ENCODE data around the gene RHOJ.

Gene RHOJ

GRCh38 chr14:63229330-63230059, 25.3 kb downstream of the RHOJ start:
- TF ChIP-seq CTCF (IDR thresholded peaks at IDR 0.05; ENCODE audit: low read depth, low read length, missing control alignments) = no peak
- in situ Hi-C loops (cut with HindIII; ENCODE audit: low sequenced_read_pairs) = no loop called here
- no peak overlapping the region for H3K4me3 ChIP-seq (ENCODE audit: low read depth, low read length)
- no peak for DNase-seq (ENCODE audit: low read depth)

GRCh38 chr14:63231766-63232165, 27.5 kb downstream of the RHOJ start:
- no peak for DNase-seq (ENCODE audit: low read depth)
- H3K4me3 ChIP-seq (ENCODE audit: low read depth, low read length) = no peak overlapping the region
- TF ChIP-seq CTCF (IDR thresholded peaks at IDR 0.05; ENCODE audit: low read depth, low read length, missing control alignments) = no peak
- in situ Hi-C loops (cut with HindIII; ENCODE audit: low sequenced_read_pairs) = no loop called here

GRCh38 chr14:63237791-63238190, 33.5 kb downstream of the RHOJ start:
- H3K4me3 ChIP-seq (ENCODE audit: low read depth, low read length) = no peak overlapping the region
- in situ Hi-C loops (cut with HindIII; ENCODE audit: low sequenced_read_pairs) = no loop called here
- TF ChIP-seq CTCF (IDR thresholded peaks at IDR 0.05; ENCODE audit: low read depth, low read length, missing control alignments) = no peak
- DNase-seq (ENCODE audit: low read depth) = no peak

- no peak overlapping the region for H3K4me3 ChIP-seq (ENCODE audit: low read depth, low read length)
- in situ Hi-C loops (cut with HindIII; ENCODE audit: low sequenced_read_pairs) = no loop called here
- no peak for TF ChIP-seq CTCF (IDR thresholded peaks at IDR 0.05; ENCODE audit: low read depth, low read length, missing control alignments)
- no peak for DNase-seq (ENCODE audit: low read depth)
These were observed 36.0 kb downstream of the RHOJ start for GRCh38 chr14:63240221-63240620.

- no peak for DNase-seq (ENCODE audit: low read depth)
- in situ Hi-C loops (cut with HindIII; ENCODE audit: low sequenced_read_pairs) = no loop called here
- no peak for TF ChIP-seq CTCF (IDR thresholded peaks at IDR 0.05; ENCODE audit: low read depth, low read length, missing control alignments)
- no peak overlapping the region for H3K4me3 ChIP-seq (ENCODE audit: low read depth, low read length)
These were observed 36.9 kb downstream of the RHOJ start for GRCh38 chr14:63241096-63241495.

GRCh38 chr14:63243646-63244045, 39.4 kb downstream of the RHOJ start:
- in situ Hi-C loops (cut with HindIII; ENCODE audit: low sequenced_read_pairs) = no loop called here

More at GRCh38 chr14:63243646-63244045, 39.4 kb downstream of the RHOJ start:
- DNase-seq (ENCODE audit: low read depth) = no peak
- no peak overlapping the region for H3K4me3 ChIP-seq (ENCODE audit: low read depth, low read length)
- TF ChIP-seq CTCF (IDR thresholded peaks at IDR 0.05; ENCODE audit: low read depth, low read length, missing control alignments) = no peak
